GM06990 (cell line): ENCODE results near the gene GRIK4.

ENCODE experiments used
- DNase-seq: peaks from one replicate; pipeline ENCODE4 v3.0.0-alpha.2; 2011; ENCODE audit not compliant: insufficient read length; ENCODE audit errors: extremely low read depth
- H3K27me3 ChIP-seq: replicated peaks from 2 replicates; pipeline ENCODE4 v1.6.0; 2011; ENCODE audit warnings: low read length; ENCODE audit not compliant: control insufficient read depth, insufficient read depth
- H3K36me3 ChIP-seq: 2 replicates; pipeline ENCODE4 v1.5.1; 2011; ENCODE audit warnings: low read length; ENCODE audit not compliant: control insufficient read depth, insufficient read depth
- H3K4me3 ChIP-seq: replicated peaks from 2 replicates; pipeline ENCODE4 v1.5.1; 2011; ENCODE audit warnings: low read depth, mild to moderate bottlenecking, control low read depth, low read length
- CTCF ChIP-seq: IDR thresholded peaks from 2 replicates; pipeline ENCODE4 v1.5.1; 2011; ENCODE audit warnings: low read length, control low read depth, mild to moderate bottlenecking, inconsistent platforms; ENCODE audit not compliant: insufficient read depth, poor library complexity, severe bottlenecking

Gene GRIK4

GRCh38 chr11:120516461-120517389 lies 5.2 kb downstream of the GRIK4 start:
- Histone ChIP-seq H3K27me3 (peaks cover 6% of the 10 kb centered on the region; the same call in 1 of the 2 replicates), H3K36me3 (no peaks in the 10 kb centered on the region), H3K4me3 (no peak overlapping the region)
- DNase-seq: no peak
- no peak for TF ChIP-seq CTCF

- no peak for DNase-seq
- H3K4me3 ChIP-seq: no peak overlapping the region
- TF ChIP-seq CTCF: no peak
- H3K27me3 ChIP-seq: peaks cover 6% of the 10 kb centered on the region; the same call in 1 of the 2 replicates
- no peaks in the 10 kb centered on the region for H3K36me3 ChIP-seq
Observed at GRCh38 chr11:120517390-120517761, 5.8 kb downstream of the GRIK4 start.

GRCh38 chr11:120517801-120518291 lies 6.3 kb downstream of the GRIK4 start:
- Histone ChIP-seq H3K27me3 (peaks cover 6% of the 10 kb centered on the region; the same call in 1 of the 2 replicates), H3K4me3 (no peak overlapping the region), H3K36me3 (no peaks in the 10 kb centered on the region)
- no peak for DNase-seq
- no peak for TF ChIP-seq CTCF

GRCh38 chr11:120518356-120518755 lies 6.8 kb downstream of the GRIK4 start:
- Histone ChIP-seq H3K36me3 (no peaks in the 10 kb centered on the region), H3K4me3 (no peak overlapping the region), H3K27me3 (peaks cover 6% of the 10 kb centered on the region; the same call in 1 of the 2 replicates)
- TF ChIP-seq CTCF: no peak
- no peak for DNase-seq

- peaks cover 2% of the 10 kb centered on the region; the same call in 1 of the 2 replicates for H3K27me3 ChIP-seq
- no peaks in the 10 kb centered on the region for H3K36me3 ChIP-seq
- H3K4me3 ChIP-seq: no peak overlapping the region
- TF ChIP-seq CTCF: no peak
- no peak for DNase-seq
Observed at GRCh38 chr11:120519474-120519873, 7.9 kb downstream of the GRIK4 start.
